OCI-M2 (cell line): Measurements from ENCODE around the gene GSKIP.

ENCODE experiments used
- DNase-seq: peaks from one replicate; lab custom pipeline; 2025; ENCODE audit not compliant: unreplicated experiment; lab: John Stamatoyannopoulos, UW

Gene GSKIP

DNA sequence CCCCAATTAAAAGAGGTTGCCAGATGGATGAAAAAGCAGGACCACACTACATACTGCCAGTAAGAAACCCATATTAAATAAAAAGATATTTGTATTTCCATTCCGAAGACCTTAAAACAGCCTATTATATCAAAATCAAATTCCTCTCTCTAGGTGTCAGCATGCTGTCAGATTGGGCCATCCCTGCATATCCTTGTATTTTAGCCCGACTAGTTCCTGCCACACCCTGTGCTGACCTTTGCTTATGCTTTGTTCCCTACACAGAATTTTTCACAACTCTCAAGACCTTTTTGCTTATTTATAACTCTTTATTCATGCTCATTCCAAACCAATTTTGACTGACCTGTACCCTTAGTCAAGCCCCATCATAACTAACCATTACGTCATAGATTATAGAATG, 12.8 kb downstream of the GSKIP start:
- DNase-seq, result no peak

DNA sequence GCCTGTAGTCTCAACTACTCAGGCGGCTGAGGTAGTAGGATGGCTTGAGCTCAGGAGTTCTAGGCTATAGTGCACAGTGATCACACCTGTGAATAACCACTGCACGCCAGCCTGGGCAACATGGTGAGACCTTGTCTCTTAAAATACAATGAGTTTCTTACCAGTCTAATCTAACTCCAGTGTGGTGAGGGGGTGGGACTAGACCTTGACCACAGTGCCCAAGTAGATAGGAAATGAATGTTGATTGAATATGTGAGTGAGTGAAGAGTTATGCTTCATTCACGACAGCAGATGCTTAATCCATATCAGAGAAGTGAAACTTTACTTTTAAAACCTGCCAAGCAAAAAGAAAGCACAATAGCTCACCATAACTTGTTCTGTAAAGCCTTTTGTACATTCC, 17.4 kb downstream of the GSKIP start:
- no peak for DNase-seq

DNA sequence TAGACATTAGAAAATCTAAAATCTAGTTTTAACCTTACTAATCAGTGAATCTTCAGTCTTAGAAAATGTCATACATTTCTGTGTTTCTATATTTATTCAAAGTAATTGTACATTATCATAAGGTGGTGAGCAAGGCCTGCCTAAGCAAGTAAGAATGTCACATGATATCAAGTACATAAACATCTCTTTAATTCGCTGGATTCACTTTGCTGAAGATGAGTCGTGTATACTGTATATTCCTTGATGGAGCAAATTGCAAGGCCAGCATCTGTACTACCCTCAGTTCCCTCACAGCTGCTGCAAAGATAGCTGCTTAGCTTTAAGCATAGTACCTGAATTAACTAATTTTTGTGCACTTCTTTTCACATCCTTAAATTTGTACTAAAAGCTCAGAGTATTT, 20.1 kb downstream of the GSKIP start:
- DNase-seq, result no peak

DNA sequence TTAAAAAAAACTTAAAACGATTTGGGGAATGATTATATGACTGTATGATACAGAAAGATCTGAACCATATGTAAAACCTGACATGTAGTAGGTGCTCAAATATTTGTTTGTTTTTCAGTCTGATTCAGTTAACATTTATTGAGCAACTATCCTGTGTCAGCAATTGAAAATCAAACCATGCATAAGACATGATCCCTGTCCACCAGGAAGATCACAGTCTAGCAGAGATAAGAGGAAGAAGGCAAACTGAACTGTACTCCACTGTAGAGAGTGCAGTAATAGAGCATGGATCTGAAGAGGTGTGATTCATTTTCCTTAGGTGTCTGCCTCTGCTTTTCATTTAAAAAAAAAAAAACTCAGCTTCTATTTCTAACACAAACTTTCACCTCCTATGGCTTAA, 20.7 kb downstream of the GSKIP start:
- DNase-seq, result no peak

DNA sequence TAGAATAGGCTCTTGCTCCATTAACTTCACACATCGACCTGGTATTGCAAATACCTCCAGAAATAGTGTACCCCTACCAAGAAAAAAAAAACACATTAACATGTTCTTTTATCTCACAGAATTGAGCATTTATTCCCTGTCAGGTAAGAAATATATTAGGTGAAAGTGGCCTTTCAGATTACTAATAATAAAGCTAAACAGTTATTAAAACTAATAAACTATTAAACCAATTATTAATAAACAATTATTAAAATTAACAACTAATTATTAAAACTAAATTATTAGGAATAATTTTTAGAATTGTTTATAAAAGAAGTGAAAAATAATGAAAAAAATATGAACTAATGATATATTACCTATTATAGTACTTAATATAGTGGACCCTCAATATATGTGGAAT, 21.4 kb downstream of the GSKIP start:
- DNase-seq, result no peak

DNA sequence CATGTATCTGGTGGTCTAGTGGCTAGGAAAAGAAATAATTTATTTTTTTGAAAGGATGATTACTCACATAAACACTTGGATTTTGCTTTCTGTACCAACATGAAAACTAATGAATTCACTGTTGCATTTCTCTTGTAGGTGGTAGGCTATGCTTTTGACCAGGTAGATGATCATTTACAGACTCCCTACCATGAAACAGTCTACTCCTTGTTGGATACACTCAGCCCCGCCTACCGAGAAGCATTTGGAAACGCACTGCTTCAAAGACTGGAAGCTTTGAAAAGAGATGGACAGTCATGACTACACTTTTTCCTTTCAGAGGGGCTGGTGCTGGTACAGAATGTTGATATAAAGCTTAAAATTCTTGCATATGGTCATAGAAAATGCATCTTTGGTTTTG, 22.1 kb downstream of the GSKIP start:
- no peak for DNase-seq

DNA sequence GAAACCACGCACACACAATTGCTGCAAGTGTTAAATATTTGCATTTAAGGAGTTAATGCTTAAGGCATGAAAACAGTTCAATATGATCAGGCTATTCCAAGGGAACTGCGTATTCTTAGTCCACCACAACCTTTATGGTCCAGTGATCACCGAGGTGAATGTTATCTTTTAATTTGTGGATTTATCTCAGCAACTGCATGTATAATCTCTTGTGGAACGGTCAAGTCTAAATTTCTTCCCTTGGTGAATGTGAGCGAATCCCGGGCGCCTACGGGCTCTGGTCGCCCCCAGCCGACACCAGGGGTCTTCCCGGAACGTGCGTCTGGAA, 27.6 kb downstream of the GSKIP start:
- no peak for DNase-seq

DNA sequence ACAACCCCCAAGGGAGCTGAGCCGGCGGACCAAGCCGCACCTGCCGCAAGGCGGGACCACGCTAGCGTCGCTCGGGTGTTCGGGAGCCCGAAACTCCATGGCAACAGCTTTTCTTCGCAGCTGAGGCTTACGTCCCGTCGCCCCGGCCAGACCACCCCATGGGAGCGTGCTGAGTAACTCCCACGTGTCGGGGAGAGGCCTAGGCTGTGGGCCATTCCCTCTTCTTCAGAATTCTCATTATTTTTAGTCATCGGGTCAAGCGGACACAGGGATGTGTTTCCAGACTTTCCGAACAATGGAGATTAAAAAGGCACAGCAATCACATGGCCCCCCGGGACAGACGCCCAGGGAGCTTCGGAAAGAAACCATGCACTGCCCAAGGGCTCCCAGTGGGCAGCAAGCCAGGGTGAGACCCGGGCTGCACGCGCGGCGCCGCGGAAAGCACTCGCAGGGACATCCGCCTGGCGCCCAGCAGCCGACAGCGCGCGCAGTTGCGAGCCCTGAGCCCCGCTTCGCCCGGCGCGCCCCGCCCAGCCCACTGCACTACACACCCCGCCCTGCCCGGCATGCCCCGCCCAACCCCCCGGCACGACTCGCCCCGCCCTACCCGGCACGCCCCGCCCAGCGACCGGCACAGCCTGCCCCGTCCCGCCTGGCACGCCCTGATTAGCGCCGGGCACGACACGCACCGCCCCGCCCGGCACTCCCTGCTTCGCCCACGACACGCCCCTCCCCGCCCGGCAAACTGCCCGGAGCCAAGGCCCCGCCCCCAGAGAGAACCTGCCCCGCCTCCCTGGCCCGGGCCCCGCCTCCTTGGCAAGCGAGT, 28.2 kb downstream of the GSKIP start:
- DNase-seq, result peak; percentile 83

DNA sequence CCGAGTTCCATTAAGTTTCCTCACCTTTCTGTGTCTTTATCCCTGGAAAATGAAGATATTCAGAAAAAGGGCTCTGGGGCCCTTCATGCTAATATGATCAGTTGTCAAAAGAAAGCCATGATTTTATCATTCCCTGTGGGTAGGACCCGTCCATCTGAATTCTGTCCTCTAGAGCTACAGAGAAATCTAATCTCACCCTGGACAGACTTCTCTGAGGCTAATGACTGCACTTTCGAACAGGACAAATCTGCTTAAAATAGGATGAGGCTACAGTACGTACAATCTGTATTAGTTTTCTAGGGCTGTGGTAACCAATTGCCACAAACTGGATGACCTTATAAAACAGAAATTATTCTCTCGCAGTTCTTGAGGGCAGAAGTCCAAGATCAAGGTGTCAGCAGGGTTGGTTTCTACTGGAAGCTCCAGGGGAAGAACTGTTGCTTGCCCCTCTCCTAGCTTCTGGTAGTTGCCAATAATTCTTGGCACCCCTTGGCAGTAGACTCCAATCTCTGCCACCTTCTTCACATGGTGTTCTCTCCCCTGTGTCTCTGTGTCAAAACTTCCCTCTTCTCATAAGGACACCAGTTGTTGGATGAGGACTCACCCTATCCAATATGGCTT, 29.9 kb downstream of the GSKIP start:
- DNase-seq, result no peak

DNA sequence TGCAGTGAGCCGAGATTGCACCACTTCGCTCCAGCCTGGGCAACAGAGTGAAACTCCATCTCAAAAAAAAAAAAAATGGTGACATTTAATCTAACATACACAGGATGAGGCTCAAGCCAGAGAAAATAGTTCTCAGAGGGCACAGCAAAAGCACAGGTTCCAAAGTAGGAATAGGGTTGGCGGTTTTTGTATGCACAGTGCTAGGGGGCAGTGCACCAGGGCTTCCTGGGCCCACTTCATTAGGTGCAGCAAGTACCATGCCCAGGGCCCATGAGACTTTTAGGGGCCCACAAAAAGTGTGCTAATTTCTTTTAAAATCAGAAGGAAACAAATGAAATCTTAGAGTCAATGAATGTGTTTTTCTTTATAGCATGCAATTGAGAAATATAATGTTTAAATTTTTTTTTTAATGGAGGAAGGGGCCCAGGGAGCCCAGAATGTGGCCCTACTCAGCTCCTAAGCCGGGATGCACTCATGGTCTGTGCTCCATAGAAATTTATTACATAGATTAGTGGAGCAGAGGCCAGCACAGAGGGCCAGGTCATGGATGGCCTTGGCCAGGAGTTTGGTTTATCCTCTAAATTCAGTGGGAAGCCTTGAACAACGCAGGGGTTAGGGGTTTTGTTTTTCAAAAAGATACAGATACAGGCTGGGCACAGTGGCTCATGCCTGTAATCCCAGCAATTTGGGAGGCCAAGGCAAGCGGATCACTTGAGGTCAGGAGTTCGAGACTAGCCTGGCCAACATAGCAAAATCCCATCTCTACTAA, 30.9 kb downstream of the GSKIP start:
- DNase-seq, result no peak

DNA sequence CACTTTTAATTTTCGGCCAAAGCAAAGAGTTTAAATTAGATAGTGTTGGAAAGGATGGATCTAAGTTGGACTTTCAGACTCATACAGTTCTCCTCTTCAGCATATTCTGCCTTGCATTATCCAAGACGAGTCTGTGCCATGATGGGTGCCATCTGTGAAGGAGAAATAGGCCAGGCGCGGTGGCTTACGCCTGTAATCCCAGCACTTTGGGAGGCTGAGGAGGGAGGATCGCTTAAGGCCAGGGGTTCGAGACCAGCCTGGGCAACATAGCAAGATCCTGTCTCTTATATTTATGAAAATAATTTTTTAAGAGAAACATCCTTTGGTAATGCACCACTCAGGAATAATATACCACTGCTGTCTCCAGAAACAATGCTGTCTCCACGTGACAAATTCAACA, 35.1 kb downstream of the GSKIP start:
- no peak for DNase-seq

DNA sequence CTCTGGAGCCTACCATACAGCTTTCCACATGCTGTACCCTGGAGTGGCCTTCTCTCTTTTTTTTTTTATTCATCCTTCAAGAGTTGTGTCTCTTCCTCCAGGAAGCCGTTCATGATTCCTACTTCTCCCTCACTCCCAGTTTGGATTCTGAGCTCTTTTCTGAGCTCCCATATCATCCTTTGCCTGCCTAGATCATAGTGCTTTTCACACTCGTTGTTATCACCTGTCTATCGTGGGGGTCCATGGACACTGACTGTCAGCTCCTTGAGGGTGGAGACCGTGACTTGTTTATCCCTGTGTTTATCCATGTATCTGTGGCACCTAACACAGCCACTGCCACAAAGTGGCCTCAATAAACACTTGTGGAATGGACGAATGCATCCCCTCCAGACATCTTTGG, 35.6 kb downstream of the GSKIP start:
- no peak for DNase-seq

DNA sequence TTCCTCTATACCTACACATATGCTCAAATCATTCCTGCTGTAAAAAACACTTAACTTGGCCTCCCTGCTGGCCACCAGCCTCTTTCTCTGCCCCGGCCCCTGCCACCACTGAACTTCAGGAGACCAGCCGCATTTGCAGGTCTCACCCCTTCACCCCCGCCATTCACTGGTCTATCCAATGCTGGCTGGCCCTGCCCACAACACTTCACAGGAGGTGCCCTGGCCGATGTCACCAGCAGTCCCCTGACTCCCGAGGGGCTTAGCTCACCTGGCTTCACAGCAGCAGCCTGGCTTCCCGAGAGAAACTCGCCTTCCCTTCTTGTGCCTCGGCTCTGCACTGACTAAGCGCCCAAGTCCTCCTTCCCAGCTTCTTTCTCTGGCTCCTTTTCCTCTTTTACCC, 36.1 kb downstream of the GSKIP start:
- DNase-seq, result no peak

DNA sequence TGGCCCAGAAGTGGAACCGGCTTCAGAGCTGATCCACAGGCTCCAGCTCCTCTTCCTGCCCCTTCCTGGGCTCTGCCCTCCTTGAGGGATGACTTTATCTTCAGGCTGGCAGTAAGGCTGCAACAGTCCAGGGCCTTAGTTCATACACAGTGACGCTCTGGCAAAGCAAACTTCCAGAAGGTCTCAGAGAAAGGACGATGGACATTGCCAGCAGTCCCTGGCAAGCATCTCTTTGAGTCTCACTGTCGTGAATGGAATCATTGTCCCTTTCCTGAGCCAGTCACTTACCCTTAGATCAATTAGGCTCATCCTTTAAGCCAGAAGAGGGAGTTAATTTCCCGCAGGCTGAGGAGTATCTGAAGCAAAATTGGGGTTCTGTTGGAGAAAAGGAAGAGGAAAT, 37.2 kb downstream of the GSKIP start:
- no peak for DNase-seq

DNA sequence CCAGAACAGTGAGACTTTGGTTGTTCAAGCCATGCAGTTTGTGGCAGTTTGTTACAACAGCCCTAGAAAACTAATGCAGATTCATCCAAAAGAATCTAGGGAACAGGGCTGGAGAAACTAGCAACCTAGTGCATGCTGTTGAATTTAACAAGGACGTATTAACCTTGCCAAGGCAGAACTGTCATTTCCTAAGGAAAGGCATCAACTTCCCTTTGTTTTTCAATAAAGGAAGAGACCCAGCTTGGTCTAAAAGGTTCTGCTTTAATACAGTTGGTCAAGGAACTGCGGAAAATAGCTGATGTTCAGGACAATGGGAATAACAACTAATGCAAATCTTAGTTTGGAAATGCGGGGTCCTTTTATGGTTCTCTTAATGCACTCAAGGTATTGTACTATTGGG, 40.1 kb downstream of the GSKIP start:
- DNase-seq, result no peak

DNA sequence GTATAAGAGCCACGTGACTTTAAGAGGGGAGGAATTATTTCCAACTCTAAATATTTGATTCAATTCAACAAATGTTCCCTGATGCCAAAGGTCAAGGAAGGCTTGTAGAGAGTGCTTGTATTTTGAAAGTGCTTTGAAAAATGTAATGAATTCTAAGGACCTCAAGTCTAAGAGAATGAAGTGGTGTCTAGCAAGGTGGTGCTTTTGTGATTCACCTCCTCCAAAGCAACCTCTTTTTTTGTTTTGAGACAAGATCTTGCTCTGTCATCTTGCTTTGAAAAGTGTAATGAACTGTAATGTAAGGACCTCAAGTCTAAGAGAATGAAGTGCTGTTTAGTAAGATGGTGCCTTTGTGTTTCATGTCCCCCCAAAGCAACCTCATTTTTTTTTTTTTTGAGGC, 42.4 kb downstream of the GSKIP start:
- no peak for DNase-seq

DNA sequence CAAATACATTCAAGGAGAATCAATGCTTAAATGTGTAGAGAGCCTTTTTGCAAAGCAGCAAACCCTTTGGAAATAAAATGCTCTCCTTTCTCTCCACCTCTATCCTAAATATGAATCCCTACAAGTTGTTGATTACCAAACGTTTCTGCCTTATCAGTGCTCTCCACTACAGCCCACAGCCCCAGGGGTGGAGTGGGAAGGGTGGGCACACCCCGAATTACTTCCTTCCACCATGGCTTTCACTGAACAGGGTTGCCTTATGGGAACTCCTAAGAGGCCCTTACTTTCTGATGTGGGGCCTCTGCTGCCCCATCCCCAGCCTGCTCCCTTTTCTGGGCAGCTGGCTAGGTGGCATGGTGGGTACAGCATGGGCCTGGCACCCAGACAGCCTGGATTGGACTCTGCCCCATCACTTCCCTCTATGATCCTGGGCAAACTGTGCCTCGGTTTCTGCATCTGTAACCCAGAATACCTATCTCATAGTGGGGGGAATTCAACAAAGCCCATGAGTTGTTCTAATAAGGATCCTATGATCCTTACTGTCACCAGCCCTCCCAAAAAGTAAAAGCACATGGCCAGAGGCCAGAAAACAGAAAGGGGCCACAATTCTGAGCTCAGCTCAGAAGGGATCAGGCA, 44.7 kb downstream of the GSKIP start:
- DNase-seq, result peak; percentile 56

DNA sequence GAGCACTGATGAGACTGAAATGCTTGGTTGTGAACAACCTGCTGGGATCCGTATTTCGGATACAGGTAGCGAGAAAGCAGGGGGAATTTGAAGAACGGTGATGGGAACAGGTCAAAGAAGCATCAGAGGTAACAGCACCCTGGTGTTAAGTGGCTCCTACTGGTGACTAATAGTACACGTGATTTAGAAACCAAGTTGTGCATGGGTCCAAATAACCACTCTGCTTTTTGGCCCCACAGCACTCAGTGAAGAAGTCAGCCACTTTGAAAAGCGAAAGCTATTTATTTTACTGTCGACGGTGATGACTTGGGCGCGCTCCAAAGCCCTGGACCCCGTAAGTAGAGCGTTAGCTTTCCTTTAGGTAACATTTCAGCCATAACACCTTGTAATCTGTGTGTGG, 45.3 kb downstream of the GSKIP start:
- no peak for DNase-seq

DNA sequence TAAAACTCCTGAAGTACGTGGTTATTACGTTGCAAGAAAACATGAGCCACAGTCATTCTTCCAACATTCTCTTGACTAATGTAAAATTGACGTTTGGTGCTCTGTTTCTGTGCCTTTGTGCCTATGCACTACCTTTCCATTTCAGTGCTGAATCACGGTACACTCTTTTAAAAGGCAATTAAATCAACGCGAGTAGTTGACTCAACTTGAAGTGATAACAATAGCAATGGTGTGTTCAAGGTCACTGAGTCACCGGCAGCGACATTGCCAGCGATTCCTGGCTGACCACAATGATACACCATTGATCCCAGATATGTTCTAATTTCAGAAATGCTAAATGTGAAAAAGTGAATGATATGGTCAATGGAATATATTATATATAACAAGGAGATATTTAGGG, 46.4 kb downstream of the GSKIP start:
- DNase-seq, result no peak

DNA sequence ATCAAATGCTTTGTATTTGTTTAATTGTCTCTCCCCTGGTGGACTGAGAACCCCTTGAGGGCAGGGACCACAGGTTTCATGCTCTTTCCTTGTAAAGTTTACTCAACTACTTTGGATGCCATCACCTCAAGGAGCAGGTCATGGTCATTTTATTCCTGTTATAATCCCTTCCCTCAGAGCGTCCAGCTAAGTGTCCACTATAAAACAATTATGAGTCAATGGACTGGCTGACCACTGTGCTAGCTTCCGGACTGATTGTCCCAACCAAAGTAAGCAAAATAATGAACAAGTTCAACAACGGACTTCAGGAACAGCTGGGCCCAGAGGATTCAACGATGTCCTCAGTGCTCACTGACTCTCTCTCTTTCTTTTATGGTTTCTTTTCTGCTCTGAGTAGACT, 46.8 kb downstream of the GSKIP start:
- no peak for DNase-seq

DNA sequence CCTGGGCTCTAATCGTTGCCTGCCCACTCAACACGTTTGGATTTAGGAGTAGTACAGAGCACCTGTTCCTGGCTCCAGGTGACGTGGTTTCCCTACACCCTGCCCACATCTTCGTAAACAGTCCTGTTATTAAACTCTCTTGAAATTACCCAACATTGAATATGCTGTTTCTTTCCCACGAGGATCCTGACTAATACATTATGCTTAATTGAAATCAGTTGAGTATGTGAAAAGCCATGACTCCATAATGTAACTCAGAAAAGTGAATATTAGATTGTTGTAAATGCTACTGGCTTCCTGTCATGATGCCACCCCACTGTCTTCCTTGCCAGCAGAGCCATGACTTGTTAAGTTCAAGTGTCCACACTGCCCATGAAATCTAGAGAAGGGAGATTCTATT, 50.2 kb downstream of the GSKIP start:
- DNase-seq, result no peak

DNA sequence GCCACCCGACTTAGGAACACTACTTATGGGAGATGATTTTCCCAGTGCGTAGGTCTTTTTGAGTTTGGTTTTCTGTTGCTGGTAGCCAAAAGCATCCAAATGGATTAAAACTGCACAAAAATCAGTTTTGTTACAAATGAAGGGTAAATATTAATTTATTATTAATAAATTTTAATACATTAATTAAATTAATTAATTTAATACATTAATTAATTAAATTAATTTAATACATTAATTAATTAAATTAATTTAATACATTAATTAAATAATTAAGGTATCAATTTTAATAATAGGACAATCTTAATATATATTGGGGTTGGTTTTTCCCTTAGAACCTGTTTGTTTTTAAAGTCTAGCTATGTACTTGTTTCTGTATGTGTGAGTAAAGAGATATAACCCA, 52.2 kb downstream of the GSKIP start:
- no peak for DNase-seq
